ENCODE results near the gene MYLK2.
"Not testable (repeated sequence)": the region's sequence is repeated elsewhere in the genome, so short reads cannot be mapped to it uniquely, and the experiment has no call there.

MYLK2 gene

GRCh38 chr20:31819083-31819784 lies at the start of gene MYLK2:
Gene MYLK2, plus strand, starts transcription at chr20:31819356. Its CDS starts 225 bp downstream, at chr20:31819581.
- no peak for DNase-seq

- no peak for DNase-seq
Observed at GRCh38 chr20:31769681-31770080, 49.5 kb upstream of the MYLK2 start.

- DNase-seq, result no peak
Observed at GRCh38 chr20:31770243-31770642, 48.9 kb upstream of the MYLK2 start.

- no peak for DNase-seq
Observed at GRCh38 chr20:31774408-31774807, 44.7 kb upstream of the MYLK2 start.

- DNase-seq, result no peak
Observed at GRCh38 chr20:31780839-31781238, 38.3 kb upstream of the MYLK2 start.

- DNase-seq, result no peak
Observed at GRCh38 chr20:31781945-31782344, 37.2 kb upstream of the MYLK2 start.

- no peak for DNase-seq
Observed at GRCh38 chr20:31784354-31785044, 34.7 kb upstream of the MYLK2 start.

- no peak for DNase-seq
Observed at GRCh38 chr20:31785089-31785488, 34.1 kb upstream of the MYLK2 start.

- no peak for DNase-seq
Observed at GRCh38 chr20:31788578-31788977, 30.6 kb upstream of the MYLK2 start.

GRCh38 chr20:31790401-31790800 lies 28.8 kb upstream of the MYLK2 start:
- DNase-seq, result no peak

GRCh38 chr20:31797364-31797763 lies 21.8 kb upstream of the MYLK2 start:
- DNase-seq, result no peak

- DNase-seq, result no peak
Observed at GRCh38 chr20:31801508-31801907, 17.6 kb upstream of the MYLK2 start.

- DNase-seq, result no peak
Observed at GRCh38 chr20:31803552-31804291, 15.4 kb upstream of the MYLK2 start.

GRCh38 chr20:31806564-31807355 lies 12.4 kb upstream of the MYLK2 start:
- no peak for DNase-seq

GRCh38 chr20:31808481-31808880 lies 10.7 kb upstream of the MYLK2 start:
- no peak for DNase-seq

GRCh38 chr20:31809661-31810060 lies 9.5 kb upstream of the MYLK2 start:
- DNase-seq, result no peak

- no peak for DNase-seq
Observed at GRCh38 chr20:31811198-31811597, 8.0 kb upstream of the MYLK2 start.

- no peak for DNase-seq
Observed at GRCh38 chr20:31811796-31812728, 7.1 kb upstream of the MYLK2 start.

GRCh38 chr20:31813611-31814010 lies 5.5 kb upstream of the MYLK2 start:
- DNase-seq, result no peak

GRCh38 chr20:31814142-31814541 lies 5.0 kb upstream of the MYLK2 start:
- DNase-seq, result not testable (repeated sequence)

- no peak for DNase-seq
Observed at GRCh38 chr20:31815408-31816188, 3.6 kb upstream of the MYLK2 start.

All from NK-92 treated with Interleukin-12 subunit alpha and Interleukin-12 subunit beta, amount 100 ng/mL, for 24 hours (cell line).